Measurements from ENCODE around the gene VAV2.

- TF ChIP-seq CTCF (IDR thresholded peaks at IDR 0.05) (peak; percentile 96), ZFX (IDR thresholded peaks at IDR 0.05; ENCODE audit: borderline replicate concordance) (no peak)
These were observed 2.4 kb upstream of the VAV2 start for GRCh38 chr9:133994353-133995011.
